Pancreas (tissue), 10 donors: Measurements from ENCODE around the gene TGIF2LY. TPM values are rescaled to one million over a fixed set of nuclear protein-coding genes. Genes with fewer than 3 reads are reported as not detected.
"Not testable (repeated sequence)": the region's sequence is repeated elsewhere in the genome, so short reads cannot be mapped to it uniquely, and the experiment has no call there.

ENCODE experiments used
- ATAC-seq, 4 donors: fragments of 200-7000 bp; cut with Tn5 transposase; one replicate each; pipeline versions ENCODE4 v1.8.0 to v1.9.1; 2020; ENCODE audit warnings: mild to moderate bottlenecking in 4 of 4, moderate library complexity in 4 of 4
- DNase-seq, 6 donors: peaks; one replicate each; pipeline ENCODE4 v3.0.0-alpha.2; 2020
- FAIRE-seq: peaks from 2 replicates; lab custom pipeline; 2012; peaks lifted over from hg19 to GRCh38; lab: Jason Lieb, UNC
- H3K27ac ChIP-seq, 4 donors: fragments of 200-600 bp; sonication (generic); 1 replicate in 3 of 4; 2 replicates in 1 of 4; pipeline versions ENCODE4 v1.5.0 to v1.8.0; 2020
- H3K27me3 ChIP-seq, 4 donors: fragments of 200-600 bp; one replicate each; pipeline ENCODE4 v1.8.0; 2021
- H3K36me3 ChIP-seq, 3 donors: fragments of 200-600 bp; sonication (generic) in 1 of 3; one replicate each; pipeline versions ENCODE4 v1.5.0 to v1.8.0; 2020 to 2021
- H3K4me1 ChIP-seq, 3 donors: fragments of 200-600 bp; one replicate each; pipeline ENCODE4 v1.8.0; 2021
- H3K4me3 ChIP-seq, 4 donors: fragments of 200-600 bp; sonication (generic) in 2 of 4; one replicate each; pipeline versions ENCODE4 v1.5.0 to v1.8.0; 2020 to 2021
- H3K9me3 ChIP-seq, 4 donors: fragments of 200-600 bp; one replicate each; pipeline ENCODE4 v1.8.0; 2021
- WGBS, 2 donors: extraction: QIAGEN DNeasy Blood & Tissue Kit; methylation state at CpG; one replicate each; pipeline ENCODE4 v1.1.7; 2013; 5-methylcytosine and 5-hydroxymethylcytosine counted together
- intact Hi-C, 3 donors: fragments of 100-400 bp; cut with DNase I; formaldehyde crosslinking; loops; one replicate each; pipeline versions ENCODE4 v1.11.1 to v1.14.2; 2022
- polyA plus RNA-seq, 2 donors: library from polyadenylated mRNA; stranded (reverse); fragments of 200-250 nt; gene quantifications; one replicate each; pipeline ENCODE4 v1.2.3, GENCODE V29; 2013
- total RNA-seq, 6 donors: library from RNA; stranded (reverse); fragmentation: NEBNext Ultra II Directional in 4 of 6; extraction: Animal tissue kit (Norgen Biotek cat#: 25700) in 4 of 6; gene quantifications; one replicate each; pipeline versions ENCODE4 v1.2.1 to v1.2.4, GENCODE V29; 2021 to 2023
- donor health status: healthy with polysubstance abuse.
- donor health status: DM: no; HTN: no; CAD: no; lungs with moderate emphysema.
- donor health status: DM: no; HTN: no; CAD: no.
- donor health status: control.
- donor health status: control.
- donor health status: Bipolar disorder and iron deficiency.
- donor health status: DM: yes; HTN: yes; CAD: no.
- donor health status: DM: no; HTN: no; CAD: no.
- donor health status: DM: no; HTN: no; CAD: no.
- donor health status: DM: yes; HTN: yes; CAD: no.

The TGIF2LY gene
- total RNA-seq (not detected), polyA plus RNA-seq (not detected)

DNA sequence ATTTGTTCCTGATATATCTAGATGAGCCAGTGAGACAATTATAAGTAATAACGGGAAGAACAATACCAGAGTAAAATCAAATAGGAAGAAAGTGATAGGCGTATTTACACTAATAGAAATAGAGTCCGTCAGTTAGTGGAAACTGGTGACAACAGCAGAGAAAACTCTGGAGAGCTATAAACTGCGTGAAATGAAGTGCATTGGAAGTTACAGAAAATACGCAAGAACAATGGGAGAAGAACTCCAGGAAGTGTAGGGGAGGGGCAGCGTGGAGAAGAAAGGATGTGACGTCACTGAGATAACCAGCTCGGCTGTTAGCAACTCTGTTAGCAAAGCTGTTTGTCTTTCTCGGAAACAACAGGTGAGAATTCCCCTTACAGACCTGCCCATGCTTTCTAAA, at the start of gene TGIF2LY:
Gene TGIF2LY, plus strand, starts transcription at position 301 of the 400 bp plus-strand sequence. CDS start 178 bp downstream, outside the sequence.
- H3K27me3 ChIP-seq, H3K36me3 ChIP-seq, H3K4me3 ChIP-seq, ATAC-seq, H3K27ac ChIP-seq, intact Hi-C loops, H3K9me3 ChIP-seq, DNase-seq, H3K4me1 ChIP-seq, FAIRE-seq: not testable (repeated sequence)
- 68% methylated on average over 9 of the region's 9 CpGs; no CpG with 5 or more reads in 1 of the 2 donors for WGBS, 2 donors
